Superior temporal gyrus (tissue), 1 donor: ENCODE measurements around the gene TAF1L.
"Not testable (repeated sequence)": the region's sequence is repeated elsewhere in the genome, so short reads cannot be mapped to it uniquely, and the experiment has no call there.

Experiments
- DNase-seq: peaks from one replicate; pipeline ENCODE4 v3.0.0-alpha.2; 2016; ENCODE audit errors: extremely low spot score

TAF1L gene, protein sequence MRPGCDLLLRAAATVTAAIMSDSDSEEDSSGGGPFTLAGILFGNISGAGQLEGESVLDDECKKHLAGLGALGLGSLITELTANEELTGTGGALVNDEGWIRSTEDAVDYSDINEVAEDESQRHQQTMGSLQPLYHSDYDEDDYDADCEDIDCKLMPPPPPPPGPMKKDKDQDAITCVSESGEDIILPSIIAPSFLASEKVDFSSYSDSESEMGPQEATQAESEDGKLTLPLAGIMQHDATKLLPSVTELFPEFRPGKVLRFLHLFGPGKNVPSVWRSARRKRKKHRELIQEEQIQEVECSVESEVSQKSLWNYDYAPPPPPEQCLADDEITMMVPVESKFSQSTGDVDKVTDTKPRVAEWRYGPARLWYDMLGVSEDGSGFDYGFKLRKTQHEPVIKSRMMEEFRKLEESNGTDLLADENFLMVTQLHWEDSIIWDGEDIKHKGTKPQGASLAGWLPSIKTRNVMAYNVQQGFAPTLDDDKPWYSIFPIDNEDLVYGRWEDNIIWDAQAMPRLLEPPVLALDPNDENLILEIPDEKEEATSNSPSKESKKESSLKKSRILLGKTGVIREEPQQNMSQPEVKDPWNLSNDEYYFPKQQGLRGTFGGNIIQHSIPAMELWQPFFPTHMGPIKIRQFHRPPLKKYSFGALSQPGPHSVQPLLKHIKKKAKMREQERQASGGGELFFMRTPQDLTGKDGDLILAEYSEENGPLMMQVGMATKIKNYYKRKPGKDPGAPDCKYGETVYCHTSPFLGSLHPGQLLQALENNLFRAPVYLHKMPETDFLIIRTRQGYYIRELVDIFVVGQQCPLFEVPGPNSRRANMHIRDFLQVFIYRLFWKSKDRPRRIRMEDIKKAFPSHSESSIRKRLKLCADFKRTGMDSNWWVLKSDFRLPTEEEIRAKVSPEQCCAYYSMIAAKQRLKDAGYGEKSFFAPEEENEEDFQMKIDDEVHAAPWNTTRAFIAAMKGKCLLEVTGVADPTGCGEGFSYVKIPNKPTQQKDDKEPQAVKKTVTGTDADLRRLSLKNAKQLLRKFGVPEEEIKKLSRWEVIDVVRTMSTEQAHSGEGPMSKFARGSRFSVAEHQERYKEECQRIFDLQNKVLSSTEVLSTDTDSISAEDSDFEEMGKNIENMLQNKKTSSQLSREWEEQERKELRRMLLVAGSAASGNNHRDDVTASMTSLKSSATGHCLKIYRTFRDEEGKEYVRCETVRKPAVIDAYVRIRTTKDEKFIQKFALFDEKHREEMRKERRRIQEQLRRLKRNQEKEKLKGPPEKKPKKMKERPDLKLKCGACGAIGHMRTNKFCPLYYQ (N-terminal part only)

DNA sequence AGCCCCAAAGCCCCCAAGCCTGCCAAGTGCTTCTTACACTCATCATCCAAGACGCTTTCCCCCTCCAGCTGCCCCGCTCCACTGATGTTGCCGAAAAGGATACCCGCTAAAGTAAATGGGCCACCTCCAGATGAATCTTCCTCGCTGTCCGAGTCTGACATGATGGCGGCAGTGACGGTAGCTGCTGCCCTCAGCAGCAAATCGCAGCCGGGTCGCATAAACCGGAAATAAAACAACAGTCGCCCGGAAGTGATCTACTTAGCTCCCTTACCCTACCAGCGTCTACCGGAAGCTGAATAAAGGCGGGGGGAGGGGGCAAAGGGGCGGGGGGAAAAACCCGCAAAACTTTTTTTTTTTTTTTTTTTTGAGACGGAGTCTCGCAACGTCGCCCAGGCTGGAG is at the start of gene TAF1L:
Gene TAF1L, minus strand, starts transcription at position 308 of the 400 bp plus-strand sequence. Its CDS starts 90 bp downstream, at position 218.
- no peak for DNase-seq

DNA sequence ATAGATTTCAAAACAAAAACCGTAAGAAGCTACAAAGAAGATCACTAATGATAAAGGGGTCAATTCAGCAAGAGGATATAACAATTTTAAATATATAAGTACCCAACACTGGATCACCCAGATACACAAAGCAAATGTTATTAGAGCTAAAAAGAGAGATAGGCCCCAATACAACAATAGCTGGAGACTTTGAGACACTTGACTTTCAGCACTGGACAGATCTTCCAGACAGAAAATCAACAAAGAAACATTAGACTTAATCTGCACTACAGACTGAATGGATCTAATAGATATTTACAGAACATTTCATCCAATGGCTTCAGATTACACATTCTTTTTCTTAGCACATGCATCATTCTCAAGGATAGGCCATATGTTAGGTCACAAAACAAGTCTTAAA is 46.3 kb upstream of the TAF1L start:
- DNase-seq: no peak

DNA sequence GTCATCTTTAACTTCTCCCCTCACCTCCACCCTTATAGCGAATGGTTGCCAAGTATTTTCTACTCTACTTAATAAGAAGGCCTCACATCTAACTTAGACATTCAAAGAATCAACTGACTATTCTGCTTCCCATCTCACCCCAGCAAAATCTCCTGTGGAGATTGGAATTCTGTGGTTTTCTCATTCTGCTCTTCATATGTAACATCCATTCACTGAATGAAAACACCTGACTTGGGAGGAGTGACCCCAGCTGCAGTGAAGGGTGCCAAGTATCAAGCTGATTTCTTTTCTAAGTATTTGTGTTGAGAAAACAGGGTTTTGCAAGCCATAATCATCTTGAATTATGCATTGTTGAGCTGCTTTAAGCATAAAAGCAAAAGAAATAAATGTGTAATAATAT is 42.5 kb upstream of the TAF1L start:
- DNase-seq: no peak

DNA sequence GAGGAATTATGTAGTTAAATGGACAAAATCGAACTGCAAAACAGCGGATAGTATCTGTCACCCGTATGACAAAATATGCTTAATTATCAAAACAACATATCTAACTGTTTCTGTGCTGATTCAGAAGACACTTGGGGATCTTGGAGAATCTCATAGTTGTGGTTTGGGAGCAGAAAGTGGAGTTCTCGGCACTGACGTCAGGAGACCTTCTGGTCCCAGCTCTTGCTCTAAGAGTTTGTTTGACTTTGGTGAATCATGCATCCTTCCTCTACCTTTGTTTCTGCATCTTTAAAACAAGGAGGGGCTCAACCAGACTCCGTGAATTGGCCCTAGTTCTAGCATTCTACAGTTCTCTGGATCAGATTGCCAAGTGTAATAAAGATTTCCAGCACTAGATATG is 37.0 kb upstream of the TAF1L start:
- DNase-seq: no peak

DNA sequence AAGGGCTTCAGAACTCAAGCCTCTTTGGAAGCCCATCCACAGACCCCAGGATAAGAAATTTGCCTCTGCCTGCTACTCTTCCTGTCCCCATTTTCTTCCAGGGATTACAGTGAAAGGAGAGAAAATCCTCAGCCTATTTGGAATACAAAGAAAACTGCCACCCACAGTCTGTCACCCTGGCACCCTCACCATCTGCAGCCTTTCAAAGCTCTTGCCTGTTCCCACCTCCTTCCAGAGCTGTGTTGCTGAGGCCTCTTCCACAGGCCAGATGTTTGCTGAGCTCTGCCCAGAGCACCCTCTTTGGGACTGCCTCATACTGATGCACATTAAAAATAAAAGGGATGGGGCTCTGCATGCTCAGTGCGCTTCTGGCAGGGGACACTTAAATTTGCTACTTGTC is 35.9 kb upstream of the TAF1L start:
- DNase-seq: peak; percentile 36

DNA sequence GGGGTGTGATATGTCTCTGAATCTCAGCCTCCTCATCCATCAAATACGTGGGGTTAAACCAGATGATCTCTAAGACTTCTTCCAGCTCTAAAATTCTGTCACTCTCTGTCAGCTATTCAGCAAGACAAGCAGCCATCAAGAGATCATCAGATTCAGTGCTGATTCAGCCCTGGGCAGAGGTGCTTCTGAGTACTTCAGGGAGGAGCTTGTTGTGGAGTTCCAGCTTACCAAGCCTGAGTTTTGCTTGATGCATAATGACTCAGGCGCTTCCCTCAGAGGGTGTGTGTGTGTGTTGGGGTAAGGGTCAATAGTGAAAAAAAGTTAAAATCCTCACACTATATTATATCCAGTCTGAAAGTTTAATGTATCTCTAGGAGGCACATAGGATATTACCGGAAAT is 29.6 kb upstream of the TAF1L start:
- no peak for DNase-seq

DNA sequence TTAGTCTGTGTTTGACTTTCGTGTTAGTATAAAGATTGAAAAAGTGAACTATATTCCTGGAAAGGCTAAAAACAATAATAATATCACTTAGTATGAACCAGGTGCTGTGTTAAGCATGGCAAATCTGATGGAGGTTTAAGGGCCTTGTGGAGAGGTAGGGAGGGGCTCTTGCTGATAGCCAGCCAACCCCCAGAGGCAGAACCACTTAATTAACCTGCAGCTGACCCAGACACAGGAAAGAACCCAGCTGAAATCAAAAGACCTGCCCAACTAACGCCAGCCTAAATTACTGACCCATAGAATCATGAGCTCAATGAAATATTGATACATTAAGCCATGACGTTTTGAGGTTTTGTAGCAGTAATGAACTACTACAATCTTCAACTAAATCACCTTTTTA is 28.3 kb upstream of the TAF1L start:
- no peak for DNase-seq

DNA sequence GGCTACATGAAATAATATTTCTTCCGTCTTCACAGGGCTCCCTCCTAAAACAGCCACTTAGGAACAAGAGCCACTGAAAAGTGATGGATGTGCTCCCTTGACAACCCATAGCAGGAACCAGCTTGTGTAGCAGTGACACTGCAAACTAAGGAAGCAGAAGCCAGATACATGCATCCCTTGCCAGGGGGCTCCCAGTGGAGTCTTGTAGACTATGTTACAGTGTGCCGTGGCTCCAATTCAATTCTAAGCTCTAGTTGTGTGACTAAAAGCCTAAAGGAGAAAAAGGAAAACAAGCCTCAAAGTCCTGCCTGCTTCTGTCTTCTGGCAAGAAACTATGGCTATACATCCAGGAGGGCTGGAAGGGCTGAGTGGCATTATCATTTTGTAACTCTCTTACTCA is 12.2 kb upstream of the TAF1L start:
- no peak for DNase-seq

DNA sequence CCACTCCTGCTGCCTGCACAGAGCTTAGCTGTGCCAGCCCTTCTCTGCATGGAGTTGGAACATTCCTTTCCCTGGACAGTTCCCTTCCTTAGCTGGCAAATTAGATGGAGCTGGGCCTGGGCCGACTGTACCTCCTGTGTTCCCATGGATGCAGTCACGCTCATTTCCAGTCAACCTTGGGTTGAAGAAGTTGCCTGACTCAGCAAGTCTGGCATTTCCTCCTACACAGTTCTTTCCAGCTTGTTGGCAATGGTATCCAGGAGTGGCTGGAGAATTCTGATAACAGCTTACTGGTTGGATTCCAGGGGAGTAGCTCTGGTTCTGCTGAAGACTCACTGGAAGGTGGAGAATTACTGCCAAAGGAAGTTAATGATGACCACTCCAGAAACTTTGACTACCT is 9.2 kb upstream of the TAF1L start:
- DNase-seq: no peak

DNA sequence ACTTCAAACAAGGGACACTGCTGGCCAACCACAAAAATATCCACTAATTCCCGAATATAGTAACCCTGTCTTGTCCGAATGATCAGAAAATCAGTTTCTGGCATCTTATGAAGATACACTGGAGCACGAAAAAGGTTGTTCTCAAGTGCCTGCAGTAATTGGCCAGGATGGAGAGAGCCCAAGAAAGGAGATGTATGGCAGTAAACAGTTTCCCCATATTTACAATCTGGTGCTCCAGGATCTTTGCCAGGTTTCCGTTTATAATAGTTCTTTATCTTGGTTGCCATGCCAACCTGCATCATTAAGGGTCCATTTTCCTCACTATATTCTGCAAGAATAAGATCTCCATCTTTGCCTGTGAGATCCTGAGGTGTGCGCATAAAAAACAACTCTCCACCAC is 2.3 kb downstream of the TAF1L start:
- DNase-seq: peak; percentile 17

DNA sequence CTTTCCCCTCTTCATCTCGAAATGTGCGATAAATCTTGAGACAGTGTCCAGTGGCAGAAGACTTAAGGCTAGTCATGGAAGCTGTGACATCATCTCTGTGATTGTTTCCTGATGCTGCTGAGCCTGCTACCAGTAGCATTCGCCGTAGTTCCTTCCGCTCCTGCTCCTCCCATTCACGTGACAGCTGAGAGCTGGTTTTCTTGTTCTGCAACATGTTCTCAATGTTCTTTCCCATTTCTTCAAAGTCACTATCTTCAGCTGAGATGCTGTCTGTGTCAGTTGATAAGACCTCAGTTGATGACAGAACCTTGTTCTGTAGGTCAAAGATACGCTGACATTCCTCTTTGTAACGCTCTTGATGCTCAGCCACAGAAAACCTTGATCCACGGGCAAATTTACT is 3.5 kb downstream of the TAF1L start:
- DNase-seq: no peak

DNA sequence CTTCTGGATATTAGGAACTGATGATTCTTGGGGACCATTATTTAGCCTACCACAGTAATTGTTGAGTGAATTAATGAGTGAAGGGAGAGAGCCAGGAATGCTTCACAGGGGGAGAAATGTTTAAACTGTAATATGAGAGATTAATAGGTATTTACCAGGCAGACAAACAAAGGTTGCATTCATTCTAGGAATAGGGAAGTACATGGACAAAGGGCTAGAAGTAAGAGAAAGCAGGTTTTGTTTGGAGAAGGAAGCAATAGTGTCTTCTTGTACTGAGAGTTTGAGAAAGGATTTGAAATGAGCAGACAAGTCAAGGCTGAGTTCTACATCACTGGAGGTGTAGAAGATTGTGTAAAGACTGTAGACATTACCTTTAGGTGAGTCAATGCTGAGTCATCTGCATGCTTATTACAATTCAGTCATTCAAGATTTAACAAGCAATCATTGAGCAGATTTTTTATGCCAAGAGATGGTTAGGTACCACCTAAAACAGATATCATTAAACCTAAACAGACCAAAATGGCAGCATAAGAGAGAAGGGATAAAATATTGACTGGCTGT is 8.0 kb downstream of the TAF1L start:
- DNase-seq: no peak

DNA sequence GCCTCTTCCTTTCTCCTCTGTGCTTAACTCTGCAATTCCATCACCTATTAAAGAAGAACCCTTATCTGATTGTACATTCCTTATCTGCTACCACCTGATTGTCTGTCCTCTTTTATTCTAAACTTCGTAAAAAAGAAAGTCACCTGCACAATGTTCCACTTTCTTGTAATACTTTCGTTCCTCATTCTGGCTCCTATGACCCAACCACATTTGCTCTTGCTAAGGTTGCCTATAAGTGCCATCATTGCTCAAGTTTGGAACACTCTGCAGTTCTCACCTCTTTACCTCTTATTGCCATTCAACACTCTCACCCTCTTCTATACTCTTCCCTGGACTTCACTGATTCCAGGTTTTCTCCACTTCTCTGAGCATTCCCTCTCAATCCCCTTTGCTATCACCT is 10.1 kb downstream of the TAF1L start:
- DNase-seq: no peak

DNA sequence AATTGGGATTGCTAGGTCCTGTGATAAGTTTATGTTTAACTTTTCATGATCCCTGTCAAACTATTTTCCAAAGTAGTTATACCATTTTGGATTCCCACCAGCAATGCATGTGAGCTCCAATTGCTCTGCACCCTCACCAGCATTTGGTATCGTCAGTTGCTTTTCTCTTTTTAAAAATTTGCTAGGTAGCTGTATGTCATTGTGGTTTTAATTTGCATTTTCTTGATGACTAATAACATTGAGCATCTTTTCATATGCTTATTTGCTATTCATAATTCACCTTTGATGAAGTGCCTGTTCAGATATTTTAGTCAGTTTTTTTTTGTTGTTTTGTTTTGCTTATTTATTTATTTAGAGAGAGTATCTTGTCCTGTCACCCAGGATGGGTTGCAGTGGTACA is 12.5 kb downstream of the TAF1L start:
- DNase-seq: no peak

DNA sequence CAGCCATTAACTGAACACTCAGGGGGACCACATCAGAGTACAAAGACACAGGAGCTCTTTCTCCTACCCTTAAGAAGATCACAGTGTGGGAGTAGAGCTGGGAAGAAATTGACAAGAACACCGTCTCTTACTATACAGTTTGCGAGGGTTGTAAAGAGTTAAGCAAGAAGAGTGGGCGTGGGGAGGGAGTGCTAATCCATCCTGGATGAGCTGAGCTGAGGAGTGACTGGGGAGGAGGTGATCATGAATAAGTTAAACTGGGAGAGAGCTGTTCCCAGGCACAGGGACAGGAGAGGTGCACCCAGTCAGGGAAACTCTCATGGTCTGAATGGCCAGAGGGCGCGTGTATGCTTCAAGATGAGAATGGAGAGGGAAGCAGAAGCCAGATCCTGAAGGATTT is 17.2 kb downstream of the TAF1L start:
- no peak for DNase-seq

DNA sequence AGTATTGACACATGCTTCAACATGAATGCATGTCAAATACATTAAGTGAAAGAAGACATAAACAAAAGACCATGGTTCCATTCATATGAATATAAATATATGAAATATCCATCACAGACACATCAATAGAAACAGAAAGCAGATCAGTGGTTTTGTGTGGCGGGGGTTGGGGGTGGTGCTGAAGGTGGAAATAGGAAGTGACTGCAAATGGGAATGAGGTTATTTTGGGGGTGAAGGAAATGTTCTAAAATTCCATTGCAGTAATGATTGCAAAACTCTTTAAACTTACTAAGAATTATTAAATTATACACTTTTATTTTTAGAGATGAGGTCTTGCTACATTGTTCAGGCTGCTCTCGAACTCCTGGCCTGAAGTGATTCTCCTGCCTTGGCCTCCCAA is 28.7 kb downstream of the TAF1L start:
- no peak for DNase-seq

DNA sequence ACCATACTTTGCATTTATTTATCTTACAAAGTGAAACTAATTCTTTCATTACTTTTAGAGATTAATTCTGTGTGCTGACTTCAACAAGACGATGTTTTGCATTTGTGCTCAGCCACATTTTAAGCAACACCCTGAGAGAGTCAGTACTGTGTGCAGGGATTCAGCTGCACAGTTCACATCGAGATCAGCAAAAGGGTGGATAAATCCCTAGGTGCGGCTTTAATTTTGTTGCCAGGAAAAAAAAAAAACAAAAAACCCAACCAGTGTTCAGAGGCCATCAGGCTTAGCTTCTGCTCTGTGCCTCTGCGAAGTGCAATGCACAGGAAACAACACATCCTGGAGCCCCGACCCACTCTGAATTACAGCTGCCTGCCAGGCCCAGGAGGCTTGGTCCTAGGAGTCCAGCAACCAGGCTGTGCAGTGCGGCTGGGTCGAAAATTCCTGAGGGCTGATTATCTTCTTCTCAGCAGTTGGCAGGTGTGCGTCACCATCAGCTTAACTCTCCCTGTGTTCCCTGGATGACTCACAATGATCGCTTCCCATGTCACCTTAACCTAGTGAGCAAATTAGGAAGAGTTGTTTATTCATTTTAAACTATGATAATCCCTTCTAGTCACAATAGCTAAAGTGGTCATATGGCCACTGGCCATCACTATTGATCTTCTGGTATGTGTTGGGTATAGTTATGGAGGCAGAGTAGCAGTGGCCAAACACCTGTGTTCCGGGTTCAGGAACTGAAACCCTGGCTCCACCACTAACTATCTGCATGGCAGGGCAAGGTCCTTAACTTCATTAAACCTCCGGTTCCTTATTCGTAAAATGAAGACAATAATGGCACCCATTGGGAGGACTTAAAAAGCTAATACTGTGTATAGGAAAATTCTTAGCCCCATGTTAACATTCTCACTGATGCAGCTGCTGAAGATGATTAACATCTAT is 31.3 kb downstream of the TAF1L start:
- DNase-seq: no peak

DNA sequence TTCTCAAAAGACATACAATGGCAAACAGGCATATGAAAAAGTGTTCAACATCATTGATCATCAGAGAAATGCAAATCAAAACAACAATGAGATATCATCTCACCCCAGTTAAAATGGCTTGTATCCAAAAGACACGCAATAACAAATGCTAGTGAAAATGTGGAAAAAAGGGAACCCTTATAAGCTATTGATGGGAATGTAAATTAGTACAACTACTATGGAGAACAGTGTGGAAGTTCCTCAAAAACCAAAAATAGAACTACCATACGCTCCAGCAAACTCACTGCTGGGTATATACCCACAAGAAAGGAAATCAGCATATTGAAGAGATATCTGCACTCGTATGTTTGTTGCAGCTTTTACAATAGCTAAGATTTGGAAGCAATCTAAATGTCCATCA is 36.4 kb downstream of the TAF1L start:
- not testable (repeated sequence) for DNase-seq

DNA sequence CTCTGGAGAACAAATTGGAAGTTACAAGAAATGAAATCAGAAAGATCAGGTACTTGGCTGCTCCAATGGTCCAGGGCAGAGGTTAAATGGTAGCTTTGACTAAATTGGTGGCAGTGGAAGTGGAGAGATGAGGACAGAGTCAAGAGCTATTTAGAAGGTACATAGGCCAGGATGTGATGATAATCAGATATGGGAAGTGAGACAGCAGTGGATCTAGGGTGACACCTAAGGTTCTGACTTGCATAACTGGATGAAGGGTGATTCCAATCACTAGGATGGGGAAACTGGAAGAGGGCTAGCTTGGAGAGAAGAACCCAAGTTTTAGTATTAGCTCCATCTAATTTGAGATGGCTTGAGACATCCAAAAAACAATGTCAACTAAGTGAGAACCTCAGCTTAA is 38.5 kb downstream of the TAF1L start:
- no peak for DNase-seq

DNA sequence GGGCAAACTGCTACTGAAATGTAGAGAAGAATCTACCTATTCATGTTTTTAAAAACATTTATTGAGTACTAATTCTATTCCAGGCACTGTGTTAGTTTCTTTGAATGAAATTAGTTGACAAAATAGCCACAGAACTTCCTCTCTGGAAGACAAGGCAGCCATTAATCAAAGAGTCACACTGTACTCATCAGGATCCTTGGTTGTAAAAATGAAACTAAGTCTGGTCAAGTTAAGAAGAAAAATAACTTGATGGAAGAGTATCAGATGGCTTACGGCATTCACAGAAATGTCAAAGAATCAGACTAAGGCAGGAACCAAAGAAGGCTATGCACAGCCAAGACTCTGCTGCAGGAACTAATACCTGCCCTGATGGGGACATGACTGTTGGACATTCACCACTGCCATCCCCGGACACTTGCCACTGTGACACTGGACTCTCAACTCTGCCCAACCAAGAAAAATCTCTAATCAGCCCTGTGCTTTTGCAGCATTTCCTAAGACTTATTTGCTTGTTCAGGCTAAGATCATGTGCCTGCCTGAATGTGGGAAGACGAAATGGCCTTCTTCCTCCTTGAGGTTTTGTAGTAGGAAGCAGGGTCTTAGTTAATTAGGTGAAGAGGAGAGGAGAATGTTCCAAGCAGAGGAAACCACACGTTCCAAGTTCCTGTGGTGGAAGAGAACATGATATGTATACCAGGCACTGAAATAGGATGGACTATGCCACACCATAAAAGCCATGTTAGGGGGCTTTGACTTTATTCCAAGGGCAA is 39.2 kb downstream of the TAF1L start:
- DNase-seq: no peak
